Measurements from ENCODE around the gene GAB3.
"Not testable (repeated sequence)": the region's sequence is repeated elsewhere in the genome, so short reads cannot be mapped to it uniquely, and the experiment has no call there.

The GAB3 gene

DNA sequence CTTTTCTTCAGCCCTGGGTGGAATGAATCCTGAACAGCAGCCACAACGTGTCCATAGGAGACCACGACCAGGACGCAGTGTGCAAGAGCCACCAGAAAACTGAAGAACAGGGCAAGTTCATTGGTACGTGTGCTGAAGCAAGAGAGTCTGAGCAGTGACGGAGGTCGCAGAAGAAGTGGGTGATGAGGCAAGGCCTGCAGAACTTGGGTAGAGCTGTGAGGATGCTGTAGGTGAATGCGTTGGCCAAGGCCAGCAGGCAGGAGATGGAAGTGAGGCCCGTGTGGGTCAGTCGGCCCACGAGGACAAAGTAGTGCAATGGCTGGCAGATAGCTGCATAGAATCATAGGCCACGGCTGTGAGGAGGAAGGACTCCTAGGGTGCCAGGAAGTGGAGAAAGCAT lies 91.9 kb downstream of the GAB3 start:
- DNase-seq (ENCODE audit: low spot score) (no peak), FAIRE-seq (no peak)

- FAIRE-seq, result no peak
- no peak for DNase-seq (ENCODE audit: low spot score)
These were observed 92.7 kb downstream of the GAB3 start for GRCh38 chrX:154658187-154658586.

GRCh38 chrX:154657226-154657805 lies 93.6 kb downstream of the GAB3 start:
- no peak for FAIRE-seq
- DNase-seq (ENCODE audit: low spot score), result no peak

DNA sequence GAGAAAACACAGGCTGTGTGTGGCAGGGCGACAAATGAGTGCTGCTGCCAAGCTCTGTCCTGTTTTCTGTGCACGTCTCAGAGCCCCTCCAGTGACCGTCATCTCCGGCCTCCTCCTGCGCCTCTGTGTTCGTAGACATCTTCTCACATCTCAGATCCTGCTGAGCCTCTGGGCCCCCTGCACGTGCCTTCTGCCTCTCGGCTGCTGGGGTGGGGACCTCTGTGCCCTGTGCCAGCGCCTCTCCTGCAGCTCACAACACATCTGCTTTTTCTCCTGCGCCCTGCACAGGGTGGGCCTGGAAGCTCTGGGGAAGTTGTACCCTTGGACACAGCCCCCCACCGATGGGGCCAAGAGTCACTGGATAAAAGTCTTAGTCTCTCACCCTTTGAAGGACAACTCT lies 95.1 kb downstream of the GAB3 start:
- DNase-seq (ENCODE audit: low spot score) (no peak), FAIRE-seq (no peak)

GRCh38 chrX:154655346-154655745 lies 95.5 kb downstream of the GAB3 start:
- FAIRE-seq, result no peak
- no peak for DNase-seq (ENCODE audit: low spot score)

GRCh38 chrX:154654925-154655324 lies 96.0 kb downstream of the GAB3 start:
- FAIRE-seq (no peak), DNase-seq (ENCODE audit: low spot score) (no peak)

GRCh38 chrX:154654372-154654771 lies 96.5 kb downstream of the GAB3 start:
- DNase-seq (ENCODE audit: low spot score) (no peak), FAIRE-seq (no peak)

DNA sequence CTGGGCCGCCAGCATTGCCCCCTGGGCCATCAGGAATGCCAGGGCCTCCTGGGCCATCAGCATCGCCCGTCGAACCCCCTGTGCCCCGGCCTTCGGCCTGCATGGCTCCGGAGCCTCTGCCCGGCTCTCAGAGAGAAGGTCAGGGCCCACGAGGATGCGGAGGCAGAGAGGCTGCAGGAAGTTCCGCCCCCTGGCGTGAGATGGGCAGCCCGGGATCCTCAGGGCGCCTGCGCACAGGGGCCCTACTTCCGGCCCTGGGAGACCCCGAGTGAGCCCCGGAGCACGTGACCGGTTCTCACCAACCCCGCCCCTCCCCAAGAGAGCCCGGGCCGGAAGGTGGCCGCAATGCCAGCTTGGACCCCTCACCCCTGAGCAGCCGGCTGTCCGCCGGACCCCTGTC lies 97.5 kb downstream of the GAB3 start, which contains the start of gene CTAG2:
Gene CTAG2 (minus strand): TSS at position 167 of the 400 bp plus-strand sequence. CDS start 64 bp downstream, at position 103.
- not testable (repeated sequence) for FAIRE-seq; DNase-seq (ENCODE audit: low spot score)

DNA sequence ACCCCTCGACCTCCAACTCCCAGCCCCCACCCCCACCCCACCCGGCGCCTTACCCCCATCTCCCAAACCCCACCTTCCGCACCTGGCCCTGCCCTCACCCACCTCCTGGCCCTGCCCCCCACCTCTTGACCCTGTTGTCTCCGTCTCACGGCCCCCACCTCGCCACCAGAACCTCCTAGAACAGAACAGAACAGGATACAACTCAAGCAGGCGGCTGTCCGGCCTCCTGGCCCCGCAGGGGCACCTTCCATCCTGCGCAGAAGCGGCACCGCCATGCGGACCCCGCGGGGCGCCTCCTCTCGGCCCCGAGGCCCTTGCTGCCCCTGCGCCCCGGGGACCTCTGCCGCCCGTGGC lies 97.9 kb downstream of the GAB3 start:
- DNase-seq (ENCODE audit: low spot score) (no peak), FAIRE-seq (no peak)

GRCh38 chrX:154652311-154653047 lies 98.4 kb downstream of the GAB3 start:
- DNase-seq (ENCODE audit: low spot score) (no peak), FAIRE-seq (no peak)

- FAIRE-seq (no peak), DNase-seq (ENCODE audit: low spot score) (no peak)
These were observed 100.7 kb downstream of the GAB3 start for GRCh38 chrX:154650221-154650510.

DNA sequence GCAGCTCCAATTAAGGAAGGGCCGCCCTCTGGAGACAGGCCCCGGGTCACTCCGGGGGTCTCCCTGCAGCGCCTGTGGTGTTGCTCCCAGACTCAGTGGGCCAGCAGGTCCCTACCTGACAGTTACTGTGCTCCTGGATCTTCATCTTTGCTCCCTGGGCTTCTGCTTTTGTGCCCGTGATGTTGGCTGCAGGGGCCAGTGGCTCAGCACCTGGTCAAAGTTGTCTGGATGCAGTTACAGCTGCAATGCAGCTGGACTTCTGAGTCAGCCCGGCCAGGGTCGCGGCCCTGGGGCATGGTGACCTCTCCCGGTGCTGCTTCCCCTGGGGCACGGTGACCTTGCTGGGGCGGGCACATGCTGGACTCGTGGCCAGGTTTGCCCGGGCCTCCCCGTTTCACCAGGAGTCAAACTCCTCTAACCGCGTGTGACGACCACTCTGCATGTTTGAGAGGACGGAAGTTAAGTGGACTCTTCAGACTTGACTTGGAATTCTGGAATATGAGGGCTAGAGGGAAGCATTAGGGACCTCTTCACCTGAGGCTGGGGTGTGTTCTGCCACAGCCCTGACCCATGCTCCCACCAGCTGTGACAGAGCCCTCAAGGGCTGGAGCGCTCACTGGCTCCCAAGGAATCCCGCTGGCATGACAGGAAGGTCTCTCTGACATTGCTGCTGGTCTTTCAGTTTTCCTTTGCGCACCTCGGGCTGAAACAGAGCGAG lies 101.2 kb downstream of the GAB3 start:
- FAIRE-seq, result no peak
- DNase-seq (ENCODE audit: low spot score), result no peak

- DNase-seq (ENCODE audit: low spot score), result no peak
These were observed 101.9 kb downstream of the GAB3 start for GRCh38 chrX:154648931-154649330.

GRCh38 chrX:154645745-154646378 lies 105.0 kb downstream of the GAB3 start:
- not testable (repeated sequence) for DNase-seq (ENCODE audit: low spot score); FAIRE-seq

More at GRCh38 chrX:154648931-154649330, 101.9 kb downstream of the GAB3 start:
- no peak for FAIRE-seq

GRCh38 chrX:154643708-154644107 lies 107.2 kb downstream of the GAB3 start:
- DNase-seq (ENCODE audit: low spot score); FAIRE-seq: not testable (repeated sequence)

DNA sequence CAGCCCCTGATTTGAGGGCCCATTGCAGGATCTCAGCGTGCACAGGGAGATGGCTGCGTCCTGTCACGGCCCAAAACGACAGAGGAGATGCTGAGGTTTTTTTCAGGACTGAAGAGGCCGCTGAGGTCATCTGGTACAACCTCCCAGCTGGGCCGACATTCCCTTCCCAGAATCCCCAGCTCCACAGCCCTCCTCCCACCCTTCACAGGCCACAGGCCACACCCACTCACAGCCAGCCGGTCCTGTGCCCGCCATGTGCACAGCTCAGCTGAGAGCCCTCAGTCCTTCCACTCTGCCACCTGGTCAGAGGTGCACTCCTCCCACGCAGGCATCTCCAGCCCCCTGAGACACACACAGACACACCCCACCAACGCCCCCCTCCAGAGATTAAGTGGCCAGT lies 109.1 kb downstream of the GAB3 start:
- not testable (repeated sequence) for DNase-seq (ENCODE audit: low spot score); FAIRE-seq

DNA sequence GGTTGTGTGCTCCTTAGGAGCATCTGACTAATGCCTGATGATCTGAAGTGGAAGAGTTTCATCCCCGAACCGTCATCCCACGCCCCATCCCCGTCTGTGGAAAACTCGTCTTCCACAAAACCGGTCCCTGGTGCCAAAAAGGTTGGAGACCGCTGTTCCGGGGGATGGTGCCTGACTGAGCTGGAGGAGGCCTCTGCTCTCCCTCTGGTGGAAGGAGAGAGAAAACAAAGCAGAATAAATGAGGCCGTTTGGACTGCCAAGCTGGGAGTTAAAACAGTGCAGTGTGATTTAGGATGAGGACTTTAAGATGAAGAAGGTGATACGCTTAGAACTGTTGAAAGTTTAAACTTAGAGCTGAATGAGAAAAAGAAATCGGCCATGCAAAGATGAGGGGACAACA lies 117.2 kb downstream of the GAB3 start:
- DNase-seq (ENCODE audit: low spot score); FAIRE-seq: not testable (repeated sequence)

DNA sequence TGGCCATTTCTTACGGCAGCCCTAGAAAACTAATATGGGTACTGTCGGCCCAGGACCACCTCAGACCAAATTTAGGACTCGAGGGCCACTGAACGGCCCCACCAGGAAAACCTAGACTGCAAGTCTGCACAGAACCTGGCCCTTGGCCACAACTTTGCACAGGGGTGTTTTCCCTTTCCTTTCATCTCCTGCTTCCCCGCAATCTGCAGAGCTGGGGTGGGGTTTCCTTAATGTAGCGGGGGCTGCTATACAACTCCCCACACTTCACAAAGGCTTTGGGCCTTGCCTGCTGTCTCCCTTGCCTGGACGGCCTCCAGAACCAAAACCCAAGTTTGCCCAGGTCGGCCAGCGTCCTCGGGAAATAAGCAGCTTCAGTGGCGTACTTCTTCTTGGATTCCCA lies 119.9 kb downstream of the GAB3 start:
- not testable (repeated sequence) for DNase-seq (ENCODE audit: low spot score); FAIRE-seq

GRCh38 chrX:154628960-154629359 lies 121.9 kb downstream of the GAB3 start:
- not testable (repeated sequence) for FAIRE-seq; DNase-seq (ENCODE audit: low spot score)

Data from RCC 7860 (cell line).